DND-41 (cell line): ENCODE data around the gene MEF2C.

ENCODE experiments used
- EZH2 ChIP-seq: IDR thresholded peaks from 3 replicates; pipeline ENCODE4 v1.6.1; 2012; ENCODE audit warnings: borderline replicate concordance, low read depth, mild to moderate bottlenecking, moderate library complexity, low read length, inconsistent platforms; ENCODE audit not compliant: severe bottlenecking
- TF ChIP-seq, protein P1 (sequence below): IDR thresholded peaks from 2 replicates; pipeline ENCODE4 v1.5.1; 2012; ENCODE audit warnings: borderline replicate concordance, low read length, moderate library complexity, mild to moderate bottlenecking; ENCODE audit not compliant: poor library complexity, severe bottlenecking; ENCODE audit errors: extremely low read depth

DNA sequence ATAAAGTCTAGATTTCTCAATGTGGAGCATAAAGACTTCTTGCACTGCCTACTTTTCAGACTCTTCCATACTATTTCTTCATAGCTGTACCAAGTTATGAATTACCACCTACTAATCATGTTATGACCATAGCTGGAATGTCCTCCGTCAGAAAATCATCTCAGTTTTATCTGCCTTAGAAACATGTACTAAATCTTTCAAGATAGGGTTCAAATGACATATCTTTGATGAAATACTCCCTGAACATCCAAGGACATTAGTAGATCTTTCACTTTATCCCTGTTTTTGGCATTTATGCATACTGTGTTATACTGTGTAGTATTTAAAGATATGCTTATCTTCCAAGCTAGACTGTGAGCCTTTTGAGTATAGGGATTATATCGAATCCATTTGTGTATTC, 49.6 kb upstream of the MEF2C start:
- TF ChIP-seq, protein P1, sequence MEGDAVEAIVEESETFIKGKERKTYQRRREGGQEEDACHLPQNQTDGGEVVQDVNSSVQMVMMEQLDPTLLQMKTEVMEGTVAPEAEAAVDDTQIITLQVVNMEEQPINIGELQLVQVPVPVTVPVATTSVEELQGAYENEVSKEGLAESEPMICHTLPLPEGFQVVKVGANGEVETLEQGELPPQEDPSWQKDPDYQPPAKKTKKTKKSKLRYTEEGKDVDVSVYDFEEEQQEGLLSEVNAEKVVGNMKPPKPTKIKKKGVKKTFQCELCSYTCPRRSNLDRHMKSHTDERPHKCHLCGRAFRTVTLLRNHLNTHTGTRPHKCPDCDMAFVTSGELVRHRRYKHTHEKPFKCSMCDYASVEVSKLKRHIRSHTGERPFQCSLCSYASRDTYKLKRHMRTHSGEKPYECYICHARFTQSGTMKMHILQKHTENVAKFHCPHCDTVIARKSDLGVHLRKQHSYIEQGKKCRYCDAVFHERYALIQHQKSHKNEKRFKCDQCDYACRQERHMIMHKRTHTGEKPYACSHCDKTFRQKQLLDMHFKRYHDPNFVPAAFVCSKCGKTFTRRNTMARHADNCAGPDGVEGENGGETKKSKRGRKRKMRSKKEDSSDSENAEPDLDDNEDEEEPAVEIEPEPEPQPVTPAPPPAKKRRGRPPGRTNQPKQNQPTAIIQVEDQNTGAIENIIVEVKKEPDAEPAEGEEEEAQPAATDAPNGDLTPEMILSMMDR: no peak
- no peak for TF ChIP-seq EZH2
